H1 (cell line): Measurements from ENCODE around the gene PLSCR1. TPM values are rescaled to one million over a fixed set of nuclear protein-coding genes. Genes with fewer than 3 reads are reported as not detected.

ENCODE experiments used
- ASH2L ChIP-seq: fragments of 200-600, 300-600 bp; sonication (generic); IDR thresholded peaks from one replicate; pipeline ENCODE4 v1.7.1; 2017; ENCODE audit warnings: low read length
- CEBPB ChIP-seq: IDR thresholded peaks from 2 replicates; pipeline ENCODE4 v1.6.1; 2012; ENCODE audit warnings: low read depth, low read length
- JUND ChIP-seq: IDR thresholded peaks from 2 replicates; pipeline ENCODE4 v1.6.1; 2011; ENCODE audit warnings: mild to moderate bottlenecking, improper control_type of control experiment, low read length
- MAFK ChIP-seq: IDR thresholded peaks from 2 replicates; pipeline ENCODE4 v1.6.1; 2012; ENCODE audit warnings: low read depth, mild to moderate bottlenecking, improper control_type of control experiment, low read length
- NANOG ChIP-seq: IDR thresholded peaks from 2 replicates; pipeline ENCODE4 v1.6.1; 2011; ENCODE audit warnings: low read length, low read depth, mild to moderate bottlenecking, inconsistent platforms; ENCODE audit not compliant: insufficient read depth, poor library complexity, severe bottlenecking
- SIX5 ChIP-seq: IDR thresholded peaks from 2 replicates; pipeline ENCODE4 v1.6.1; 2011; ENCODE audit warnings: mild to moderate bottlenecking, low read depth, low read length
- polyA plus RNA-seq, 7 experiments: library from polyadenylated mRNA; depleted of rRNA in 3 of 7; stranded (reverse) in 5 of 7; unstranded in 2 of 7; fragments of >200 nt in 5 of 7; fragments of 200-250 nt in 2 of 7; gene quantifications; 1 replicate in 5 of 7; 2 replicates in 1 of 7; 4 replicates in 1 of 7; pipeline versions ENCODE4 v1.2.1 to v1.2.3, GENCODE V29; 2011 to 2013; ENCODE audit warnings: missing spikeins in 2 of 7, mixed read lengths in 2 of 7
- total RNA-seq: library from RNA; stranded (reverse); fragmentation: NEBNext Ultra II Directional; extraction: Animal tissue kit (Norgen Biotek cat#: 25700); gene quantifications from 2 replicates; pipeline ENCODE4 v1.2.1, GENCODE V29; 2021
- TF ChIP-seq, protein P1 (sequence below): fragments of 300-600 bp; sonication (generic); IDR thresholded peaks from 2 replicates; pipeline ENCODE4 v1.7.1; 2012; ENCODE audit warnings: low read length, moderate library complexity, mild to moderate bottlenecking, inconsistent platforms; ENCODE audit not compliant: insufficient replicate concordance
- TF ChIP-seq, protein P2 (sequence below): IDR thresholded peaks from 2 replicates; pipeline ENCODE4 v1.6.1; 2011; ENCODE audit warnings: low read depth, mild to moderate bottlenecking, low read length; ENCODE audit not compliant: insufficient read depth

PLSCR1 gene
- total and polyA plus RNA-seq, 2 of the 8 experiments (the other 6 are each of a cell fraction or from before 2014, with no cell fraction given) = 32.2 to 48.5 TPM

DNA sequence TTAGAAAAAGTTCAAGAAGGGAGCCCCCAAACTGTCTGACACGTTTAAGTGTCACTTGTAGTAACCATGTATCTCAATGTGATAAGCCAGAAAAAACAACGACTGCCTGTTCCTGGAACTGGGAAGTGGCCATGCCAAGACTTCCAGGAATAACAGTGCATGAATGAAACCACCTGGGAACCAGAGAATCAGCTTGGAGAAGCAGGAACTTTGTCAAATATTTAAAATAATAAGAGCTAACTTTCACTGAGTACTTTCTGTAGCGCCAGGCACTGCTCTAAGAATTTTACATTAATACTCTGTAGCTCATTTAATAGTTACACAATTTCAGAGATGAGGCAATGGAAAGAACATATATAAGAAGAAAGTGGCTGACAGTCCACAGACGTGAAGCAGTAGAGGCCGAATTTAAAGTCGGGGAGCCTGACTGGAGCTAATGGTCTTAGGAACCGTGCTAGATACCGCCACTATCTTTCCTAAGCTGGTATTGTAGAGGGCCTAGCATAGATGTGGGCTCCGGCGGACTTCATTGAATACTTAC lies 876 bp downstream of the PLSCR1 start (continued):
- TF ChIP-seq, protein P1, sequence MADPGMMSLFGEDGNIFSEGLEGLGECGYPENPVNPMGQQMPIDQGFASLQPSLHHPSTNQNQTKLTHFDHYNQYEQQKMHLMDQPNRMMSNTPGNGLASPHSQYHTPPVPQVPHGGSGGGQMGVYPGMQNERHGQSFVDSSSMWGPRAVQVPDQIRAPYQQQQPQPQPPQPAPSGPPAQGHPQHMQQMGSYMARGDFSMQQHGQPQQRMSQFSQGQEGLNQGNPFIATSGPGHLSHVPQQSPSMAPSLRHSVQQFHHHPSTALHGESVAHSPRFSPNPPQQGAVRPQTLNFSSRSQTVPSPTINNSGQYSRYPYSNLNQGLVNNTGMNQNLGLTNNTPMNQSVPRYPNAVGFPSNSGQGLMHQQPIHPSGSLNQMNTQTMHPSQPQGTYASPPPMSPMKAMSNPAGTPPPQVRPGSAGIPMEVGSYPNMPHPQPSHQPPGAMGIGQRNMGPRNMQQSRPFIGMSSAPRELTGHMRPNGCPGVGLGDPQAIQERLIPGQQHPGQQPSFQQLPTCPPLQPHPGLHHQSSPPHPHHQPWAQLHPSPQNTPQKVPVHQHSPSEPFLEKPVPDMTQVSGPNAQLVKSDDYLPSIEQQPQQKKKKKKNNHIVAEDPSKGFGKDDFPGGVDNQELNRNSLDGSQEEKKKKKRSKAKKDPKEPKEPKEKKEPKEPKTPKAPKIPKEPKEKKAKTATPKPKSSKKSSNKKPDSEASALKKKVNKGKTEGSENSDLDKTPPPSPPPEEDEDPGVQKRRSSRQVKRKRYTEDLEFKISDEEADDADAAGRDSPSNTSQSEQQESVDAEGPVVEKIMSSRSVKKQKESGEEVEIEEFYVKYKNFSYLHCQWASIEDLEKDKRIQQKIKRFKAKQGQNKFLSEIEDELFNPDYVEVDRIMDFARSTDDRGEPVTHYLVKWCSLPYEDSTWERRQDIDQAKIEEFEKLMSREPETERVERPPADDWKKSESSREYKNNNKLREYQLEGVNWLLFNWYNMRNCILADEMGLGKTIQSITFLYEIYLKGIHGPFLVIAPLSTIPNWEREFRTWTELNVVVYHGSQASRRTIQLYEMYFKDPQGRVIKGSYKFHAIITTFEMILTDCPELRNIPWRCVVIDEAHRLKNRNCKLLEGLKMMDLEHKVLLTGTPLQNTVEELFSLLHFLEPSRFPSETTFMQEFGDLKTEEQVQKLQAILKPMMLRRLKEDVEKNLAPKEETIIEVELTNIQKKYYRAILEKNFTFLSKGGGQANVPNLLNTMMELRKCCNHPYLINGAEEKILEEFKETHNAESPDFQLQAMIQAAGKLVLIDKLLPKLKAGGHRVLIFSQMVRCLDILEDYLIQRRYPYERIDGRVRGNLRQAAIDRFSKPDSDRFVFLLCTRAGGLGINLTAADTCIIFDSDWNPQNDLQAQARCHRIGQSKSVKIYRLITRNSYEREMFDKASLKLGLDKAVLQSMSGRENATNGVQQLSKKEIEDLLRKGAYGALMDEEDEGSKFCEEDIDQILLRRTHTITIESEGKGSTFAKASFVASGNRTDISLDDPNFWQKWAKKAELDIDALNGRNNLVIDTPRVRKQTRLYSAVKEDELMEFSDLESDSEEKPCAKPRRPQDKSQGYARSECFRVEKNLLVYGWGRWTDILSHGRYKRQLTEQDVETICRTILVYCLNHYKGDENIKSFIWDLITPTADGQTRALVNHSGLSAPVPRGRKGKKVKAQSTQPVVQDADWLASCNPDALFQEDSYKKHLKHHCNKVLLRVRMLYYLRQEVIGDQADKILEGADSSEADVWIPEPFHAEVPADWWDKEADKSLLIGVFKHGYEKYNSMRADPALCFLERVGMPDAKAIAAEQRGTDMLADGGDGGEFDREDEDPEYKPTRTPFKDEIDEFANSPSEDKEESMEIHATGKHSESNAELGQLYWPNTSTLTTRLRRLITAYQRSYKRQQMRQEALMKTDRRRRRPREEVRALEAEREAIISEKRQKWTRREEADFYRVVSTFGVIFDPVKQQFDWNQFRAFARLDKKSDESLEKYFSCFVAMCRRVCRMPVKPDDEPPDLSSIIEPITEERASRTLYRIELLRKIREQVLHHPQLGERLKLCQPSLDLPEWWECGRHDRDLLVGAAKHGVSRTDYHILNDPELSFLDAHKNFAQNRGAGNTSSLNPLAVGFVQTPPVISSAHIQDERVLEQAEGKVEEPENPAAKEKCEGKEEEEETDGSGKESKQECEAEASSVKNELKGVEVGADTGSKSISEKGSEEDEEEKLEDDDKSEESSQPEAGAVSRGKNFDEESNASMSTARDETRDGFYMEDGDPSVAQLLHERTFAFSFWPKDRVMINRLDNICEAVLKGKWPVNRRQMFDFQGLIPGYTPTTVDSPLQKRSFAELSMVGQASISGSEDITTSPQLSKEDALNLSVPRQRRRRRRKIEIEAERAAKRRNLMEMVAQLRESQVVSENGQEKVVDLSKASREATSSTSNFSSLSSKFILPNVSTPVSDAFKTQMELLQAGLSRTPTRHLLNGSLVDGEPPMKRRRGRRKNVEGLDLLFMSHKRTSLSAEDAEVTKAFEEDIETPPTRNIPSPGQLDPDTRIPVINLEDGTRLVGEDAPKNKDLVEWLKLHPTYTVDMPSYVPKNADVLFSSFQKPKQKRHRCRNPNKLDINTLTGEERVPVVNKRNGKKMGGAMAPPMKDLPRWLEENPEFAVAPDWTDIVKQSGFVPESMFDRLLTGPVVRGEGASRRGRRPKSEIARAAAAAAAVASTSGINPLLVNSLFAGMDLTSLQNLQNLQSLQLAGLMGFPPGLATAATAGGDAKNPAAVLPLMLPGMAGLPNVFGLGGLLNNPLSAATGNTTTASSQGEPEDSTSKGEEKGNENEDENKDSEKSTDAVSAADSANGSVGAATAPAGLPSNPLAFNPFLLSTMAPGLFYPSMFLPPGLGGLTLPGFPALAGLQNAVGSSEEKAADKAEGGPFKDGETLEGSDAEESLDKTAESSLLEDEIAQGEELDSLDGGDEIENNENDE = no peak
- TF ChIP-seq CEBPB (no peak), SIX5 (no peak), ASH2L (no peak), NANOG (no peak), JUND (no peak), MAFK (no peak)
- TF ChIP-seq, protein P2, sequence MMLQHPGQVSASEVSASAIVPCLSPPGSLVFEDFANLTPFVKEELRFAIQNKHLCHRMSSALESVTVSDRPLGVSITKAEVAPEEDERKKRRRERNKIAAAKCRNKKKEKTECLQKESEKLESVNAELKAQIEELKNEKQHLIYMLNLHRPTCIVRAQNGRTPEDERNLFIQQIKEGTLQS = no peak
- TF ChIP-seq, all 59 proteins: peak for 0
